ENCODE results near the gene XPO1.
"Not testable (repeated sequence)": the region's sequence is repeated elsewhere in the genome, so short reads cannot be mapped to it uniquely, and the experiment has no call there.

XPO1 gene

GRCh38 chr2:61470122-61470951 lies 67.8 kb downstream of the XPO1 start:
- DNase-seq (ENCODE audit: extremely low spot score, insufficient read length, low read depth) (peak; percentile 59), FAIRE-seq (no peak)

DNA sequence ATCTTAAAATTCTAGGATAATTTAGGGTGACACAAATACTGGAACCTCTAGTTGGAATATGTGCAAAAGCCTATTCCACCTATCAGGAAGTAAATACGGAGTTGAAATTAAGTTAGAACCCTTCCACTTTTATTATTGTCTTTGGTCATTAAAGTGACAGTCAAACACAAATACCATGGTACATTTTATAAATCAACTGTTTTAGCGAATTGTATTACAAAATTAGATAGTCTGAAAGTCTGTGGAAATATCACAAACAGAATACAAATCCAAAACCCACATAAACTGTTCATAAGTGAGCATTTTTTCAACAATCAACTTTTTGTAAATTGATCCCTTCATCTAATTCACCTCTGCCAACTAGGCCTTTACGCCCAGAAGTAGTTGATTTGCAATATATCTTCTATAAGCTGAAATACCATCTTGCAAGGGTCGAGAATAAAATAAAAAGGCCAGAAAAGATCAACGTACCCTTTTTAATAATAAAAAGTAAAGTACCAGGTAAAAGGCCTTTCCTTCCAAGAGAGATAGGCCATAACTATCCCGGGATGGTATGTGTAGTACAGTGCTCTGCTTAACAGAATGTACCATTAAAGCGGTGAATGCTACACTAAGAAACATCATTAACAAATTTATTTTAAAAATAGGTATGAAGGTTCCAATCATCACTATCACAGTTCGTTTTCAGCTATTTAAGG lies 68.6 kb downstream of the XPO1 start:
- DNase-seq (ENCODE audit: extremely low spot score, insufficient read length, low read depth) (no peak), FAIRE-seq (no peak)

- DNase-seq (ENCODE audit: extremely low spot score, insufficient read length, low read depth); FAIRE-seq: not testable (repeated sequence)
Observed at GRCh38 chr2:61468231-61468630, 69.9 kb downstream of the XPO1 start.

DNA sequence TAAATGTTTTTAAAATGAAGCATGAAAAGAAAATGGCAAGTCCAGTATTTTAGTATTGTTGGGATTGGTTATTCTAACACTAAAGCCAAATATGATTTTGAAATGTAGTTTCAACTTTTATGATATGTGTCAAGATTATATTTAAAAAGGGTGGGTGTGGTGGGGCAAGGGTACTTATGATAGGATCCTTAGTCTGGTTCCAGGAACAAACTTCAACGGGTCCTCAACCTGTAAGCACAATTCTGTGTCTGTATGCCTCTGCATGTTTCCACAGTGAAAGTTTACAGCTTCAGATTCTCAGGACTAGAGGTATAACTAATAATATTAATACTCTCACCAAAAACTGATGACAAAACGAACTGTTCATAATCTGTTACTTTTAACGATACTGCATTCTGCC lies 73.1 kb downstream of the XPO1 start:
- DNase-seq (ENCODE audit: extremely low spot score, insufficient read length, low read depth): no peak
- FAIRE-seq: no peak

DNA sequence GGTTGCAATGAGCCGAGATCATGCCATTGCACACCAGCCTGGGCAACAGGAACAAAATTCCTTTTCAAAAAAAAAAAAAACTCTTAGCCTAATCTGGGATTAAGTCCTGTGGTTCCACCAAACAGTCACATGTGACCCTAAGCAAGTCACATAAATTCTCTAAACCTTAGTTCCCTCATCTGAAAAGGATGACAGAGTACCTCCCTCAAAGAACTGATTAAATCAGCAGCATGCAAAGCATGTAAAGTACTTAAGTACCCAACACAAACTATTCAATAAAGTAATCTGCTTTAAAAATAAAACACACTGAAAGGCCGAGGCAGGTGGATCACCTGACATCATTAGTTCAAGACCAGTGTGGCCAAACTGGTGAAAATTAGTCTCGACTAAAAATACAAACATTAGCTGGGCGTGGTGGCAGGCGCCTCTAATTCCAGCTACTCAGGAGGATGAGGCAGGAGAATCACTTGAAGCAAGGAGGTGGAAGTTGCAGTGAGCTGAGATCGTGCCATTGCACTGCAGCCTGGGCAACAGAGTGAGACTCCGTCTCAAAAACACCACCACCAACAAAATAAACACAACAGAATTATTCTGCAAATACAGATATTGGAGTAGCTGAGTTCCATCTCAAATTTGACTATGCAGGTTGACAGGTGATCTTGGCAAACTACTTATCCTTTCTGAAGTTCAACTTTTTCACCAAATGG lies 74.2 kb downstream of the XPO1 start:
- DNase-seq (ENCODE audit: extremely low spot score, insufficient read length, low read depth): no peak
- FAIRE-seq: no peak

DNA sequence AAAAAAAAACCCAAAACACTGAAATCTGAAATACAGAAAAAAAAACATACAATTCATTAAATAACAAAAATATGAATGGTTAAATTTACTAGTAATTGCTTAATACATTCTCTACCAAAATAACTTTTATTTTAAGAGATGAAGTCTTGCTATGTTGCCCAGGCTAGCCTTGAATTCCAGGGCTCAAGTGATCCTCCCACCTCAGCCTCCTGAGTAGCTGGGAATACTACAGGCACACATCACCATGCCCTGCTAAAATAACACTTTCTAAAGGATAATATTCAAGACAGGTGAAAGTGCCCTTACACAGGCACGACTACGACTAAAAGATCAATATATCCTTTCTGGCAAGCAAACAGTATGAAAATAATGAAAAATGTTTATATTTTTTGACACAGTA lies 76.8 kb downstream of the XPO1 start:
- FAIRE-seq (no peak), DNase-seq (ENCODE audit: extremely low spot score, insufficient read length, low read depth) (no peak)

DNA sequence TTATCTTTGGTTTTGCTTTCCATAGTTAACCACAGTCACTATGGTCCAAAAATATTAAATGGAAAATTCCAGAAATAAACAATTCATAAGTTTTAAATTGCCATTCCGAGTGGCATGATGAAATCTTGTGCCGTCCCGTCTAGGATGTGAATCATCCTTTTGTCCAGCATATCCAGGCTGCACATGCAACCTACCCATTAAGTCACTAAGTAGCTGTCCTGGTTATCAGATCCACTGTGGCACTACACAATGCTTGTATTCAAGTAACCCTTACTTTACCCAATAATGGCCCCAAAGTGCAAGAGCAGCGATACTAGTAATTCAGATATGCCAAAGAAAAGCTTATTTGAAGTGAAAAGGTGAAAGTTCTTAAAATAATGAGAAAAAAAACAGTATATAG lies 78.0 kb downstream of the XPO1 start:
- FAIRE-seq (no peak), DNase-seq (ENCODE audit: extremely low spot score, insufficient read length, low read depth) (no peak)

- no peak for DNase-seq (ENCODE audit: extremely low spot score, insufficient read length, low read depth)
- no peak for FAIRE-seq
Observed at GRCh38 chr2:61456746-61457420, 81.3 kb downstream of the XPO1 start.

- FAIRE-seq: no peak
- no peak for DNase-seq (ENCODE audit: extremely low spot score, insufficient read length, low read depth)
Observed at GRCh38 chr2:61456070-61456745, 81.9 kb downstream of the XPO1 start.

GRCh38 chr2:61454972-61455371 lies 83.2 kb downstream of the XPO1 start:
- not testable (repeated sequence) for DNase-seq (ENCODE audit: extremely low spot score, insufficient read length, low read depth); FAIRE-seq

DNA sequence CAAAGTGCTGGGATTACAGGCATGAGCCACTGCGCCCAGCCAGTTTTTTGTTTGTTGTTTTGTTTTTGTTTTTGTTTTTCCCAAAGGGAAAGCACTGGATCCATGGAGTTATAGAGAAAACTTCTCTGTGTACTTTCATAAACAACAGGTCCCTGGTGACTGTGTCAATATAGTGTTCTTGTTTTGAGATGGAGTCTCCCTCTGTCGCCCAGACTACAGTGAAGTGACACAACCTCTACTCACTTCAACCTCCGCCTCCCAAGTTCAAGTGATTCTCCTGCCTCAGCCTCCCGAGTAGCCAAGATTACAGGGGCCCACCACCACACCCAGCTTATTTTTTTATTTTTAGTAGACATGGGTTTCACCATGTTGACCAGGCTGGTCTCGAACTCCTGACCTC lies 83.8 kb downstream of the XPO1 start:
- DNase-seq (ENCODE audit: extremely low spot score, insufficient read length, low read depth) (no peak), FAIRE-seq (no peak)

- no peak for FAIRE-seq
- no peak for DNase-seq (ENCODE audit: extremely low spot score, insufficient read length, low read depth)
Observed at GRCh38 chr2:61452392-61452791, 85.8 kb downstream of the XPO1 start.

DNA sequence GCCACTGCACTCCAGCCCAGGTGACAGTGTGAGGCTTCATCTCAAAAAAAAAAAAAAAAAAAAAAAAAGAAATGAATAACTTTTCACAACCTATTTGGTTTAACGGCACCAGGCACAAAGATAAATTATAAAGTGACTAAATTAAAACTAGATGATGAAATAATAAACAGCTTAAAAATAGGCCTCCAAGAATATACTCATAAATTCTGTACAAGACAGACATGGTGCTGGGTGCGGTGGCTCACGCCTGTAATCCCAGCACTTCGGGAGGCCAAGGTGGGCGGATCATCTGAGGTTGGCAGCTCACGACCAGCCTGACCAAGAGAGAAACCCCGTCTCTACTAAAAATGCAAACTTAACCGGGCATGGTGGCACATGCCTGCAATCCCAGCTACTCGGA lies 87.0 kb downstream of the XPO1 start:
- DNase-seq (ENCODE audit: extremely low spot score, insufficient read length, low read depth): no peak
- no peak for FAIRE-seq

DNA sequence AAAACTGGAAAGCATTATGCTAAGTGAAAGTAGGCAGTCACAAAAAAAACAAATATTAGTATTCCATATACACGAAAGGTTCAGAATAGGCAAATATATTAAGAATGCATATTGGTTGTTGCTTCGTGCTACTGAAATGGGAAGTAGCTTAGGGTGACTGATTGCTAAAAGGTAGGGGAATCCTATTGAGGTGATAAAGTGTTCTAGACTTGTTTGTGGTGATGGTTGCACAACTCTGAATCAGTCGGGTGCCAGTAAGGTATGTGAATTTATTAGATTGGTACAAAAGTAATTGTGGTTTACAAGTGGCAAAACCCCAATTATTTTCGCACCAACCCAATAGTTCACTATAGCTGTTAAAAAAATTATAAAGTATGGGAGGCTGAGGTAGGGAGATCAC lies 88.0 kb downstream of the XPO1 start:
- peak; percentile 29 for FAIRE-seq
- no peak for DNase-seq (ENCODE audit: extremely low spot score, insufficient read length, low read depth)

DNA sequence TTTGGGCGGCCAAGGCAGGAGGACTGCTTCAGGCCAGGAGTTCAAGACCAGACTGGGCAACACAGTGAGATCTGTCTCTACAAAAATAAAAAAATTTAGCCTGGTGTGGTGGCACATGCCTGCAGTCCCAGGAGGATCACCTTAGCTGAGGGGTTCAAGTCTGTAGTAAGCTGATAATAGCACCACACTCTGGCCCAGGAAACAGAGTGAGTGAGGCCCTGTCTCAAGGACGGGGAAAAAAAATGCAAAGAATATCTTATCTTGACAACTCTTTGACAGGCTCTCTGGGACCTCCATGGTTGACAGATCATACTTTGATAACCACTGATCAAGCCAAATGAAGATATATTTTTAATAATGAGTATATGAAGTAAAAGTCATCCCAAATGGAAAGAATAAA lies 89.9 kb downstream of the XPO1 start:
- FAIRE-seq: no peak
- DNase-seq (ENCODE audit: extremely low spot score, insufficient read length, low read depth): no peak

GRCh38 chr2:61446971-61447370 lies 91.2 kb downstream of the XPO1 start:
- not testable (repeated sequence) for FAIRE-seq; DNase-seq (ENCODE audit: extremely low spot score, insufficient read length, low read depth)

GRCh38 chr2:61443342-61444041 lies 94.7 kb downstream of the XPO1 start:
- no peak for DNase-seq (ENCODE audit: extremely low spot score, insufficient read length, low read depth)
- peak; percentile 92 for FAIRE-seq

- FAIRE-seq (no peak), DNase-seq (ENCODE audit: extremely low spot score, insufficient read length, low read depth) (no peak)
Observed at GRCh38 chr2:61439241-61440002, 98.7 kb downstream of the XPO1 start.

DNA sequence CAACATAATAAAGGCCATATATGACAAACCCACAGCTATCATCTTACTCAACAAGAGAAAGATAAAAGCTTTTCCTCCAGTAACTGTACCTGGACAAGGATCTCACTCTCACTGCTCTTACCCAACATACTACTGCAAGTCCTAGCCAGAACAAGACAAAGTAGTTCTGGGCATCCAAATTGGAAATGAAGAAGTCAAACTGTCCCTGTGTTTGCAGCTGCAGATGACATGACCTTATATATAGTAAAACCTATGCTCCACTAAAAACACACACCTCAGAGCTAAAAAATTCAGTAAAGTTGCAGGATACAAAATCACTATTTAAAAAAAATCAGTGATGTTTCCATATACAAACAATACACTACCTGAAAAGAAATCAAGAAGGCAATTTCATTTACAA lies 99.5 kb downstream of the XPO1 start:
- FAIRE-seq: no peak
- DNase-seq (ENCODE audit: extremely low spot score, insufficient read length, low read depth): no peak
